SK-N-SH treated with all-trans-retinoic acid at 6 μM for 48 hours (cell line): ENCODE measurements around the gene EIF2S1.
"Not testable (repeated sequence)": the region's sequence is repeated elsewhere in the genome, so short reads cannot be mapped to it uniquely, and the experiment has no call there.

Experiments
- ATAC-seq: fragments of 200-7000 bp; cut with Tn5 transposase; 3 replicates; pipeline ENCODE4 v1.9.1; 2020; ENCODE audit warnings: mild to moderate bottlenecking, moderate library complexity
- ARNTL ChIP-seq: fragments of 450-650 bp; formaldehyde crosslinking; IDR thresholded peaks from 2 replicates; pipeline ENCODE4 v1.5.0; 2020; ENCODE audit warnings: low read depth, mild to moderate bottlenecking, moderate library complexity, borderline replicate concordance
- CREB5 ChIP-seq: fragments of 250-450 bp; sonication (Bioruptor Pico); IDR thresholded peaks from 2 replicates; pipeline ENCODE4 v1.5.1; 2020; ENCODE audit warnings: low read depth, mild to moderate bottlenecking, moderate library complexity
- CSDC2 ChIP-seq: fragments of 250-450 bp; sonication (Bioruptor Pico); IDR thresholded peaks from 2 replicates; pipeline ENCODE4 v1.5.0; 2020; ENCODE audit warnings: mild to moderate bottlenecking, moderate library complexity
- ESRRG ChIP-seq: fragments of 250-450 bp; sonication (Bioruptor Pico); IDR thresholded peaks from 2 replicates; pipeline ENCODE4 v1.6.1; 2021; ENCODE audit warnings: mild to moderate bottlenecking
- ISL1 ChIP-seq: fragments of 250-450 bp; sonication (Bioruptor Pico); IDR thresholded peaks from 2 replicates; pipeline ENCODE4 v2.1.2; 2022; ENCODE audit warnings: mild to moderate bottlenecking, moderate library complexity
- OSR1 ChIP-seq: fragments of 250-450 bp; sonication (Bioruptor Pico); IDR thresholded peaks from 2 replicates; pipeline ENCODE4 v1.8.0; 2022; ENCODE audit warnings: moderate library complexity, mild to moderate bottlenecking, inconsistent platforms
- PATZ1 ChIP-seq: fragments of 250-450 bp; sonication (Bioruptor Pico); IDR thresholded peaks from 2 replicates; pipeline ENCODE4 v1.8.0; 2020; ENCODE audit warnings: mild to moderate bottlenecking, moderate library complexity, borderline replicate concordance
- POU6F1 ChIP-seq: fragments of 250-450 bp; sonication (Bioruptor Pico); IDR thresholded peaks from 2 replicates; pipeline ENCODE4 v1.8.0; 2021; ENCODE audit warnings: low read depth, mild to moderate bottlenecking, moderate library complexity, borderline replicate concordance
- PPARA ChIP-seq: fragments of 250-450 bp; sonication (Bioruptor Pico); IDR thresholded peaks from 2 replicates; pipeline ENCODE4 v1.5.0; 2020; ENCODE audit warnings: mild to moderate bottlenecking, borderline replicate concordance
- RARB ChIP-seq: fragments of 250-450 bp; sonication (Bioruptor Pico); IDR thresholded peaks from 2 replicates; pipeline ENCODE4 v1.8.0; 2021; ENCODE audit warnings: mild to moderate bottlenecking, moderate library complexity
- TOX ChIP-seq: fragments of 250-450 bp; sonication (Bioruptor Pico); IDR thresholded peaks from 2 replicates; pipeline ENCODE4 v1.8.0; 2021; ENCODE audit warnings: mild to moderate bottlenecking, moderate library complexity, borderline replicate concordance
- ZC3H10 ChIP-seq: fragments of 250-450 bp; sonication (Bioruptor Pico); IDR thresholded peaks from 2 replicates; pipeline ENCODE4 v1.5.1; 2021; ENCODE audit warnings: mild to moderate bottlenecking, moderate library complexity
- ZFP3 ChIP-seq: fragments of 250-450 bp; sonication (Bioruptor Pico); IDR thresholded peaks from 2 replicates; pipeline ENCODE4 v1.5.0; 2020; ENCODE audit warnings: mild to moderate bottlenecking, moderate library complexity
- ZFP30 ChIP-seq: fragments of 450-650 bp; formaldehyde crosslinking; IDR thresholded peaks from 2 replicates; pipeline ENCODE4 v1.5.0; 2022; ENCODE audit warnings: mild to moderate bottlenecking, moderate library complexity
- ZNF70 ChIP-seq: fragments of 450-650 bp; formaldehyde crosslinking; IDR thresholded peaks from 2 replicates; pipeline ENCODE4 v1.5.0; 2020; ENCODE audit warnings: mild to moderate bottlenecking, moderate library complexity
- ZNF8 ChIP-seq: fragments of 450-650 bp; formaldehyde crosslinking; IDR thresholded peaks from 2 replicates; pipeline ENCODE4 v1.5.0; 2020; ENCODE audit warnings: mild to moderate bottlenecking, moderate library complexity

The EIF2S1 gene

GRCh38 chr14:67411820-67412421 lies 51.8 kb downstream of the EIF2S1 start, which contains the start of gene PLEK2:
Gene PLEK2, minus strand, starts transcription at chr14:67412165. Its CDS starts 106 bp downstream, at chr14:67412059.
- no peak; the same call in 2 of the 3 replicates for ATAC-seq
- TF ChIP-seq PPARA (CRISPR knock-in tag) (no peak), ZFP3 (peak; percentile 95), POU6F1 (CRISPR knock-in tag) (no peak), ARNTL (CRISPR knock-in tag) (no peak), ISL1 (CRISPR knock-in tag) (no peak)

GRCh38 chr14:67413806-67414769 lies 54.0 kb downstream of the EIF2S1 start:
- TF ChIP-seq ZNF70 (CRISPR knock-in tag) (no peak), ZC3H10 (CRISPR knock-in tag) (no peak), ZNF8 (no peak)
- peak; percentile 57 for ATAC-seq

GRCh38 chr14:67415610-67416009 lies 55.5 kb downstream of the EIF2S1 start:
- ATAC-seq = not testable (repeated sequence)

GRCh38 chr14:67416085-67416484 lies 56.0 kb downstream of the EIF2S1 start:
- TF ChIP-seq TOX (CRISPR knock-in tag) (no peak), ZNF70 (CRISPR knock-in tag) (no peak), ARNTL (CRISPR knock-in tag) (no peak), ISL1 (CRISPR knock-in tag) (no peak), CREB5 (CRISPR knock-in tag) (no peak), ZFP3 (no peak), CSDC2 (CRISPR knock-in tag) (no peak), PATZ1 (CRISPR knock-in tag) (no peak), PPARA (CRISPR knock-in tag) (no peak)
- no peak for ATAC-seq

GRCh38 chr14:67416810-67417209 lies 56.7 kb downstream of the EIF2S1 start:
- TF ChIP-seq ESRRG (CRISPR knock-in tag) = no peak
- no peak for TF ChIP-seq ZFP30 (CRISPR knock-in tag)
- no peak for TF ChIP-seq ZNF70 (CRISPR knock-in tag)
- TF ChIP-seq OSR1 (CRISPR knock-in tag) = no peak
- TF ChIP-seq TOX (CRISPR knock-in tag) = no peak
- TF ChIP-seq RARB (CRISPR knock-in tag) = no peak
- no peak for TF ChIP-seq PATZ1 (CRISPR knock-in tag)
- no peak for TF ChIP-seq CREB5 (CRISPR knock-in tag)
- TF ChIP-seq ZC3H10 (CRISPR knock-in tag) = no peak
- no peak for TF ChIP-seq CSDC2 (CRISPR knock-in tag)
- ATAC-seq = no peak
